ENCODE measurements around the gene UIMC1. TPM values are rescaled to one million over a fixed set of nuclear protein-coding genes. Genes with fewer than 3 reads are reported as not detected.

UIMC1 gene
- total and polyA plus RNA-seq, 2 of the 13 experiments (the other 11 are each of a cell fraction or from before 2014, with no cell fraction given), result 18.9 to 32.7 TPM

- TF ChIP-seq GMEB2 (CRISPR knock-in tag; IDR thresholded peaks at IDR 0.05; ENCODE audit: low read depth) (0 out of 2 replicates have a peak, but pooled peaks have one; percentile 55), MIER3 (CRISPR knock-in tag; IDR thresholded peaks at IDR 0.05; ENCODE audit: borderline replicate concordance) (peak; percentile 71; the same call in 1 of the 2 replicates), JUN (CRISPR knock-in tag; IDR thresholded peaks at IDR 0.05) (no peak), ATF2 (CRISPR knock-in tag; IDR thresholded peaks at IDR 0.05) (peak; percentile 70; the same call in 1 of the 2 replicates), HNF1A (IDR thresholded peaks at IDR 0.05; ENCODE audit: low read depth) (no peak), HNF1A (CRISPR knock-in tag; IDR thresholded peaks at IDR 0.05; ENCODE audit: borderline replicate concordance) (peak; percentile 65; the same call in 1 of the 2 replicates), THRA (CRISPR knock-in tag; IDR thresholded peaks at IDR 0.05; ENCODE audit: borderline replicate concordance) (no peak), ZNF263 (CRISPR knock-in tag; IDR thresholded peaks at IDR 0.05) (0 out of 2 replicates have a peak, but pooled peaks have one; percentile 5), ERF (CRISPR knock-in tag; IDR thresholded peaks at IDR 0.05) (peak; percentile 86; the same call in 1 of the 2 replicates), ZNF121 (CRISPR knock-in tag; IDR thresholded peaks at IDR 0.05) (no peak), CCDC6 (CRISPR knock-in tag; IDR thresholded peaks at IDR 0.05) (peak; percentile 83; the same call in 1 of the 2 replicates), MED8 (CRISPR knock-in tag; IDR thresholded peaks at IDR 0.05; ENCODE audit: insufficient replicate concordance) (no peak), SP5 (CRISPR knock-in tag; IDR thresholded peaks at IDR 0.05; ENCODE audit: borderline replicate concordance, low read depth) (peak; percentile 60), ZXDC (CRISPR knock-in tag; IDR thresholded peaks at IDR 0.05) (no peak), TAF15 (IDR thresholded peaks at IDR 0.05; ENCODE audit: low read depth, low read length, poor library complexity, severe bottlenecking) (no peak), SAP130 (CRISPR knock-in tag; IDR thresholded peaks at IDR 0.05; ENCODE audit: low read depth) (peak; percentile 89), ZNF33B (CRISPR knock-in tag; IDR thresholded peaks at IDR 0.05) (no peak), BORCS8-MEF2B (CRISPR knock-in tag; IDR thresholded peaks at IDR 0.05) (no peak; the same call in 1 of the 2 replicates)
Observed at GRCh38 chr5:177006265-177006972, at the start of gene UIMC1 (continued).
